Fibroblast of mammary gland (primary cell): Measurements from ENCODE around the gene RNF214.
"Not testable (repeated sequence)": the region's sequence is repeated elsewhere in the genome, so short reads cannot be mapped to it uniquely, and the experiment has no call there.

ENCODE experiments used
- DNase-seq: peaks from one replicate; pipeline ENCODE4 v3.0.0-alpha.2; 2010; ENCODE audit warnings: low read depth
- H3K4me3 ChIP-seq: 2 replicates; pipeline ENCODE4 v1.5.1; 2011; ENCODE audit warnings: low read depth, mild to moderate bottlenecking, low read length, moderate library complexity; ENCODE audit not compliant: control insufficient read depth
- TF ChIP-seq, protein P1 (sequence below): conservative IDR thresholded peaks from 2 replicates; pipeline ENCODE4 v1.5.1; 2011; ENCODE audit warnings: low read depth, low read length, inconsistent platforms; ENCODE audit not compliant: control insufficient read depth, insufficient read depth

RNF214 gene

DNA sequence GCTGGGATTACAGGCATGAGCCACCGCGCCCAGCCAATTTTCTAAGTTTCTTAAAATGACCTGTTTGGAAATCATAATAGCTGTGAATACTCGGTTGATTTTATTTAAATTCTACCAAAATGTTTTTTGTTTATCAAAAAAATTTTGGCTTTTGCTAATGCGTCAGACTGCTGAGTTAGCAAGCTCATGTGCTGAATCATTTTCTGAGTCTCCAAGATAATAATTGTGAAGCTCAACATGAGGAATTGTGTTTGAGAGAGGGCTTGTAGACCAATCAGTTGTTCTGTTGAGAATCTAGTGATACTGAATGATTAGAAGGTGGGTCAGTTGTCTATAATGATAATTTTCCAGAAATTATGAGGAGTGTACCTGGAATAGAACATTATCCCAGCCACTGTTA, 15.9 kb downstream of the RNF214 start:
- H3K4me3 ChIP-seq, result no peak overlapping the region
- DNase-seq, result no peak
- TF ChIP-seq, protein P1, sequence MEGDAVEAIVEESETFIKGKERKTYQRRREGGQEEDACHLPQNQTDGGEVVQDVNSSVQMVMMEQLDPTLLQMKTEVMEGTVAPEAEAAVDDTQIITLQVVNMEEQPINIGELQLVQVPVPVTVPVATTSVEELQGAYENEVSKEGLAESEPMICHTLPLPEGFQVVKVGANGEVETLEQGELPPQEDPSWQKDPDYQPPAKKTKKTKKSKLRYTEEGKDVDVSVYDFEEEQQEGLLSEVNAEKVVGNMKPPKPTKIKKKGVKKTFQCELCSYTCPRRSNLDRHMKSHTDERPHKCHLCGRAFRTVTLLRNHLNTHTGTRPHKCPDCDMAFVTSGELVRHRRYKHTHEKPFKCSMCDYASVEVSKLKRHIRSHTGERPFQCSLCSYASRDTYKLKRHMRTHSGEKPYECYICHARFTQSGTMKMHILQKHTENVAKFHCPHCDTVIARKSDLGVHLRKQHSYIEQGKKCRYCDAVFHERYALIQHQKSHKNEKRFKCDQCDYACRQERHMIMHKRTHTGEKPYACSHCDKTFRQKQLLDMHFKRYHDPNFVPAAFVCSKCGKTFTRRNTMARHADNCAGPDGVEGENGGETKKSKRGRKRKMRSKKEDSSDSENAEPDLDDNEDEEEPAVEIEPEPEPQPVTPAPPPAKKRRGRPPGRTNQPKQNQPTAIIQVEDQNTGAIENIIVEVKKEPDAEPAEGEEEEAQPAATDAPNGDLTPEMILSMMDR, result no peak

DNA sequence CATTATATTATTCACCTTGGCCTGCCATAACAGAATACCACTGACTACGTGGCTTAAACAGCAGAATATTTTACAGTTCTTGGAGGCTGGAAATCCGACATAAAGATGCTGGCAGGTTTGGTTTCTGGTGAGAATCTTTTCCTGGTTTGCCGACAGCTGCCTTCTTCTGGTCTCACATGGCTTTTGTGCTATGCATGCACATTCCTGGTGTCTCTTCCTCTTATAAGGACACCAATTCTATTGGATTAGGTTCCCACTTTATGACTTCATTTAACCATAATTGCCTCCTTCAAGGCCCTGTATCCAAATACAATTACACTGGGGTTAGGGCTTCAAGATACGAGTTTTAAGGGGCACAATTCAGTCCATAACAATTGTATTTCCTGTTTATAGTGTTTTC, 17.1 kb downstream of the RNF214 start:
- no peak for DNase-seq
- H3K4me3 ChIP-seq, result no peak overlapping the region
- TF ChIP-seq, protein P1, result no peak

- no peak overlapping the region for H3K4me3 ChIP-seq
- TF ChIP-seq, protein P1, result peak; percentile 19
- DNase-seq, result no peak
These were observed 19.0 kb downstream of the RNF214 start for GRCh38 chr11:117251506-117251905.

DNA sequence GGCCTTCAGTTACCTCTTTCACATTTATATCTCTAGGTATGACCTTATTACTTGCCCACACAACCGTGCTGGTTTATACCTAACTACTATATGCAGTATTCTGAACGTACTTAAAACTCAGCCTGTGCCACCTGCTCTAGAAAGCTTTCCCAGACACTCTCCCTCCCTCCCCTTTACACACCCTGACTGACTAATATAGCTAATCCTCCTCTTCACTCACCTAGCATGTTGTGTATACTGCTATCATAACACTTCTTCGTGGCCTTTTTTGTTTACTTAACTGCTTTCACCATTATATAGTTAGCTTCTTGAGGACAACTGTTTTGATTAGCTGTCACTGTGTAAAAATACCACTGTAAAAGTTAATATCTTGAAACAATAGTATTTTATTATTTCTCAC, 23.5 kb downstream of the RNF214 start:
- H3K4me3 ChIP-seq, result no peak overlapping the region
- DNase-seq, result no peak
- TF ChIP-seq, protein P1, result no peak

GRCh38 chr11:117256573-117256972, 24.1 kb downstream of the RNF214 start:
- TF ChIP-seq, protein P1, result no peak
- H3K4me3 ChIP-seq, result no peak overlapping the region
- peak; percentile 85 for DNase-seq

DNA sequence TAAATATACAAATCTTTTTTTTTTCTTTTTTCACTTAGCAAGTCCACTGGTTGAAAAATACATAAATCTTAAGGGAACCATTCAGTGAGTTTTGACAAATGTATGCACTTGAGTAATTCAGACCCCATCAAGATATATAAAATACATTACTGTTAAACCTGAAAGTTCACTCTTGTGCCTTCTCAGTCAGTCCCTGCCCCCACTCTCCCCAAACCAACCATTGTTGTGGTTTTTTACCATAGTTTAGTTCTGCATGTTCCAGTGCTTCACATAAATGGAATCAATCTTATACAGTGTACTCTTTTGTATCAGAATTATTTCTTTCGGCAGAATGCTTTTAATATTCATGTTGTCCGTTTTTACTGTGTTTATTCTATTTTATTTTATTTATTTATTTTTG, 26.1 kb downstream of the RNF214 start:
- DNase-seq, result no peak
- no peak overlapping the region for H3K4me3 ChIP-seq
- TF ChIP-seq, protein P1, result no peak

GRCh38 chr11:117259417-117259816, 26.9 kb downstream of the RNF214 start:
- TF ChIP-seq, protein P1, result no peak
- H3K4me3 ChIP-seq, result no peak overlapping the region
- DNase-seq, result peak; percentile 81

DNA sequence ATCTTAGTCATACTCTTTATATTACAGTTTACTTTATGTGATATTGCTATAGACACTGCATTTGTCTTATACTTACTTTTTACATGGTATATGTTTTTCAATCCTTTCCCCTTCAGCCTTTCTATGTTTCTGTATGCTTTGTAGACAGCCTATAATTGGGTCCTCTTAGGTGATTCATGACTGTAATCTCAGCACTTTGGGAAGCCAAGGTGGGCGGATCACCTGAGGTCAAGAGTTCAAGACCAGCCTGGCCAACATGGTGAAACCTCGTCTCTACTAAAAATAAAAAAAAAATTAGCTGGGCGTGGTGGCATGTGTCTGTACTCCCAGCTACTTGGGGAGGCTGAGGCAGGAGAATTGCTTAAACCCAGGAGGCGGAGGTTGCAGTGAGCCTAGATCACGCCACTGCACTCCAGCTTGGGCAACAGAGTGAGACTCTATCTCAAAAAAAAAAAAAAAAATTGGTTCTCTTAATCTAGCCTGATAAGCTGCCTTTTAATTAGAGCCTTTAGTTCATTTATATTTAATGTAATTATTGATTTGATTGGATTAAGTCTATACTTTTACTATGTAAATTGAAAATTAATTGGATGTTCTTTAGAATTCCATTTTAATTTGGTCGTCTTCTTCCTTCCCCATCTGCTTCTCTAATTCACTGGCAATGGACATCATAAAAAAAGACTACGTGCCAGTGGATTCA, 32.3 kb downstream of the RNF214 start:
- H3K4me3 ChIP-seq, DNase-seq: not testable (repeated sequence)
